Measurements from ENCODE around the gene OXSR1.

DNA sequence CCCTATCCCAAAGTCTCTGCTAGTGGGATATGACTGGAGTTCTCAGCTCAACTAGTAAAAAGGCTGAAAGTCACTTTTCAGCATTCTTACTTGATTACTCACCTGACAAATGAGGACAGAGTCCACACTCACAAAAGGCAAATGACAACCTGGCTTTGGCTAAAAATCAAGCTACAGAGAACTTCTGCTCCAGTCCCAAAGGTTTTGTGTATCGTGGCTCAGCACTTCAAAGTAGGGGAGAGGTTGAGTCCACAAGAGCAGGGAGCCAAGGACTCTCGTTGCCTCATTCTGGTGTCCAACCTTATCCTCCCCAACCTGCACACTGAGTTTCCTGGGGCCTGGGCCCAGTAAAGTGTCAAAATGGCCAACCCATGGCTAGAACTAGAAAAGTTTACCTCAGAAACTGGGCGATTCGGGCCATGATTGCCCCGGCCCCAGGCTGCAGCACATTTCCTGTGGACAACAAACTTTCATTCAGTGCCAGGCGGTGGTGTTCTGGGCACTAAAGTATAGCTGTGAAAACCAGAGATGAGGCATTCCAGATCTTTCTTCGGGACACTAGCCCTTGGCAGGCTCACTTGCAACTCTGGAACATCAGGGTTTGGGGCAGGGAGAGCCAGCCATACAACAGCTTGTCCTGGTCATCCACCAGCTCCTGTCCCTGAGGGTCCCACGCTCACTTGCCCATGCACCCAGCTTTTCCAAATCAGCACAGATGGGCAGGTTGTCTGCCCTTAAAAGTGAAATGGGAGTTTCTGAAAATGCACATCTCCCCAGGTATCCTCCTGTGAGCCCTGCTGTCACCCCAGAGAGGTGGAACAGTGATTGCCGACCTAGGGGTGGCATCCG, 31.6 kb upstream of the OXSR1 start:
- TF ChIP-seq, protein P1, sequence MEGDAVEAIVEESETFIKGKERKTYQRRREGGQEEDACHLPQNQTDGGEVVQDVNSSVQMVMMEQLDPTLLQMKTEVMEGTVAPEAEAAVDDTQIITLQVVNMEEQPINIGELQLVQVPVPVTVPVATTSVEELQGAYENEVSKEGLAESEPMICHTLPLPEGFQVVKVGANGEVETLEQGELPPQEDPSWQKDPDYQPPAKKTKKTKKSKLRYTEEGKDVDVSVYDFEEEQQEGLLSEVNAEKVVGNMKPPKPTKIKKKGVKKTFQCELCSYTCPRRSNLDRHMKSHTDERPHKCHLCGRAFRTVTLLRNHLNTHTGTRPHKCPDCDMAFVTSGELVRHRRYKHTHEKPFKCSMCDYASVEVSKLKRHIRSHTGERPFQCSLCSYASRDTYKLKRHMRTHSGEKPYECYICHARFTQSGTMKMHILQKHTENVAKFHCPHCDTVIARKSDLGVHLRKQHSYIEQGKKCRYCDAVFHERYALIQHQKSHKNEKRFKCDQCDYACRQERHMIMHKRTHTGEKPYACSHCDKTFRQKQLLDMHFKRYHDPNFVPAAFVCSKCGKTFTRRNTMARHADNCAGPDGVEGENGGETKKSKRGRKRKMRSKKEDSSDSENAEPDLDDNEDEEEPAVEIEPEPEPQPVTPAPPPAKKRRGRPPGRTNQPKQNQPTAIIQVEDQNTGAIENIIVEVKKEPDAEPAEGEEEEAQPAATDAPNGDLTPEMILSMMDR (IDR thresholded peaks at IDR 0.05): no peak
- TF ChIP-seq POLR2A (IDR thresholded peaks at IDR 0.05) (no peak), POLR2AphosphoS5 (IDR thresholded peaks at IDR 0.05) (peak; percentile 86)
